Measurements from ENCODE around the gene GATB.

Gene GATB

DNA sequence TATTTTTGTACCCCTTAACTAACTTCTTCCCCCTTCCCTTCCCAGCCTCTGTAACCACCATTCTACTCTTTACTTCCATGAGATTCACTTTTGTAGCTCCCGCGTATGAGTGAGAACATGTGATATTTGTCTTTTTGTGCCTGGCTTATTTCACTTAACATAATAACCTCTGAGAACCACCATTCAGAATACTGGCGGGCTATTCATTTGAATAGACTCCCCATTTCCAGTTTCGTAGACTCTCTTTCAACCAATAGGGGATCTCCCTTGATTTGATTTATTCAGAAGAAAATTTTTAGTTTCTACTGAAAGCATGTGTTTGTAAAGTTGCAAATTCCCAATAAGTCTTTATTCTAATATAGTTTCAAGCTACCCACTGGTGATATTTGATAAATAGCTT is 117.2 kb downstream of the GATB start:
- no peak overlapping the region for H3K4me3 ChIP-seq (ENCODE audit: low read depth, low read length)
- H3K27ac ChIP-seq (ENCODE audit: extremely low read depth, low read depth, low read length): no peak overlapping the region
- no peaks in the 10 kb centered on the region for H3K36me3 ChIP-seq (ENCODE audit: control insufficient read depth in 2 of 2, insufficient read depth in 1 of 2, low read length in 2 of 2)
- TF ChIP-seq ZNF830 (tag by site-specific recombination; IDR thresholded peaks at IDR 0.05; ENCODE audit: low read depth): no peak
- no peak for TF ChIP-seq ZNF23 (tag by site-specific recombination; IDR thresholded peaks at IDR 0.05; ENCODE audit: borderline replicate concordance)
- no peak for TF ChIP-seq ZNF623 (tag by site-specific recombination; IDR thresholded peaks at IDR 0.05)
- no peak for TF ChIP-seq ZNF221 (tag by site-specific recombination; IDR thresholded peaks at IDR 0.05; ENCODE audit: borderline replicate concordance)
- TF ChIP-seq ZFP69B (tag by site-specific recombination; IDR thresholded peaks at IDR 0.05): no peak
- TF ChIP-seq ZNF488 (tag by site-specific recombination; IDR thresholded peaks at IDR 0.05): no peak
- no peak for TF ChIP-seq OSR2 (tag by site-specific recombination; IDR thresholded peaks at IDR 0.05)
- no peaks in the 10 kb centered on the region for H3K4me1 ChIP-seq (ENCODE audit: control insufficient read depth, insufficient read depth, low read length)
- H3K9me3 ChIP-seq (ENCODE audit: control insufficient read depth, insufficient read depth, low read depth, low read length): no peaks in the 10 kb centered on the region
- ChIA-PET POLR2A (no interaction called here), CTCF (interaction anchor here (0.6 to 2.0 kb wide), 5 partner anchors 12 to 1415 kb away, joined by 3 to 6 read pairs (median 5); partner anchors contain the start of gene PRSS48)

- H3K27ac ChIP-seq (ENCODE audit: extremely low read depth, low read depth, low read length): no peak overlapping the region
- no peak for TF ChIP-seq ZNF610 (tag by site-specific recombination; IDR thresholded peaks at IDR 0.05; ENCODE audit: borderline replicate concordance)
- TF ChIP-seq, protein P1, sequence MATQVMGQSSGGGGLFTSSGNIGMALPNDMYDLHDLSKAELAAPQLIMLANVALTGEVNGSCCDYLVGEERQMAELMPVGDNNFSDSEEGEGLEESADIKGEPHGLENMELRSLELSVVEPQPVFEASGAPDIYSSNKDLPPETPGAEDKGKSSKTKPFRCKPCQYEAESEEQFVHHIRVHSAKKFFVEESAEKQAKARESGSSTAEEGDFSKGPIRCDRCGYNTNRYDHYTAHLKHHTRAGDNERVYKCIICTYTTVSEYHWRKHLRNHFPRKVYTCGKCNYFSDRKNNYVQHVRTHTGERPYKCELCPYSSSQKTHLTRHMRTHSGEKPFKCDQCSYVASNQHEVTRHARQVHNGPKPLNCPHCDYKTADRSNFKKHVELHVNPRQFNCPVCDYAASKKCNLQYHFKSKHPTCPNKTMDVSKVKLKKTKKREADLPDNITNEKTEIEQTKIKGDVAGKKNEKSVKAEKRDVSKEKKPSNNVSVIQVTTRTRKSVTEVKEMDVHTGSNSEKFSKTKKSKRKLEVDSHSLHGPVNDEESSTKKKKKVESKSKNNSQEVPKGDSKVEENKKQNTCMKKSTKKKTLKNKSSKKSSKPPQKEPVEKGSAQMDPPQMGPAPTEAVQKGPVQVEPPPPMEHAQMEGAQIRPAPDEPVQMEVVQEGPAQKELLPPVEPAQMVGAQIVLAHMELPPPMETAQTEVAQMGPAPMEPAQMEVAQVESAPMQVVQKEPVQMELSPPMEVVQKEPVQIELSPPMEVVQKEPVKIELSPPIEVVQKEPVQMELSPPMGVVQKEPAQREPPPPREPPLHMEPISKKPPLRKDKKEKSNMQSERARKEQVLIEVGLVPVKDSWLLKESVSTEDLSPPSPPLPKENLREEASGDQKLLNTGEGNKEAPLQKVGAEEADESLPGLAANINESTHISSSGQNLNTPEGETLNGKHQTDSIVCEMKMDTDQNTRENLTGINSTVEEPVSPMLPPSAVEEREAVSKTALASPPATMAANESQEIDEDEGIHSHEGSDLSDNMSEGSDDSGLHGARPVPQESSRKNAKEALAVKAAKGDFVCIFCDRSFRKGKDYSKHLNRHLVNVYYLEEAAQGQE (tag by site-specific recombination; IDR thresholded peaks at IDR 0.05): no peak
- TF ChIP-seq ZNF76 (tag by site-specific recombination; IDR thresholded peaks at IDR 0.05; ENCODE audit: borderline replicate concordance, low read depth): no peak
- no peak for TF ChIP-seq ZNF335 (tag by site-specific recombination; conservative IDR thresholded peaks at IDR 0.05)
- TF ChIP-seq ATF2 (tag by site-specific recombination; IDR thresholded peaks at IDR 0.05; ENCODE audit: low read depth): no peak
- no peak for TF ChIP-seq SP3 (tag by site-specific recombination; IDR thresholded peaks at IDR 0.05)
- no peak for TF ChIP-seq PATZ1 (tag by site-specific recombination; IDR thresholded peaks at IDR 0.05)
- TF ChIP-seq ZNF623 (tag by site-specific recombination; IDR thresholded peaks at IDR 0.05): no peak
- TF ChIP-seq ZNF423 (tag by site-specific recombination; IDR thresholded peaks at IDR 0.05): no peak
- no peaks in the 10 kb centered on the region for H3K9me3 ChIP-seq (ENCODE audit: control insufficient read depth, insufficient read depth, low read depth, low read length)
- POLR2A ChIA-PET: no interaction called here
- CTCF ChIA-PET: no interaction called here
- H3K36me3 ChIP-seq (ENCODE audit: control insufficient read depth in 2 of 2, insufficient read depth in 1 of 2, low read length in 2 of 2): no peaks in the 10 kb centered on the region
- H3K4me3 ChIP-seq (ENCODE audit: low read depth, low read length): no peak overlapping the region
- no peaks in the 10 kb centered on the region for H3K4me1 ChIP-seq (ENCODE audit: control insufficient read depth, insufficient read depth, low read length)
These were observed 118.8 kb downstream of the GATB start for GRCh38 chr4:151641983-151642382.

All from HEK293 (cell line).